Stimulated activated CD8-positive, alpha-beta memory T cell treated with anti-CD3 and anti-CD28 coated beads, Interleukin-12 subunit alpha, Interleukin-12 subunit beta, amount 100 ng/mL, for 4 hours (primary cell): ENCODE measurements around the gene MYO18B.

ENCODE experiments used
- DNase-seq: peaks from one replicate; pipeline ENCODE4 v3.0.0-alpha.2; 2020; ENCODE audit warnings: low read depth

MYO18B gene

DNA sequence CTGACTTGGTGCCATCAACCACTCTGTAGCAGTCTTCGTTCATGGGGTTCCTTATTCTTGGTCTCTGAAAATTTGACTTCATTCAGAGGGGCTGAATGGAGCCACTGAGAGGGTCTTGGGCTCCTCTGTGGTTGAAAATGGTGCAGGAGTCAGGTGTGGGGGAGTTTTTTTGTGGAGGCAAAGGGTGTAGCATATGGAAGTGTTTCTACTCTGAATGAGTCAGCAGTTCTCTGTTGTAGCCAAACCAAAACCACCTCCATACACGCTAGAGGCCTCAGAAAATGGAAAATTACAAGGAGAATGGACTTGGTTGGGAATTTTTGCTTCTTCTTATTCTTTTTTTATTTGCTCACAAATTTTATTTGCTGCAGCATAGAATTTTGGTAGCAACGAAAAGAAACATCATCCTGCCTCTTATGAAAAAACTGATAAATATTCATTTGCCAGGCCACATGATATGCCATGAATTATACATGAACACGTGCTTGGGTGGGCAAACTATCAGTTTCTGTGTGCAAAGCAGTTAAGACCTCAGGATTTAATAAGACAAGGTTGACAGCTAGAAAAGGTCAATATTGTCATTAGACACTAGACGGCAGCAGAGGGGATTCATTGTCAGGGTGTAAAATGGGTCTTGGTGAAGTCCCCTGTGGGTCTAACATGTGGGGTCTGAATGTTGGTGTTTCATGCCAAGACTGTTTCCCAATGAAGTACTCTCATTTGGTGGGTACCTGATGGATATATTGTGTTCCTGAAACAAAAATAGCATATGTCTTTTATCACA, 111.7 kb downstream of the MYO18B start:
- no peak for DNase-seq

DNA sequence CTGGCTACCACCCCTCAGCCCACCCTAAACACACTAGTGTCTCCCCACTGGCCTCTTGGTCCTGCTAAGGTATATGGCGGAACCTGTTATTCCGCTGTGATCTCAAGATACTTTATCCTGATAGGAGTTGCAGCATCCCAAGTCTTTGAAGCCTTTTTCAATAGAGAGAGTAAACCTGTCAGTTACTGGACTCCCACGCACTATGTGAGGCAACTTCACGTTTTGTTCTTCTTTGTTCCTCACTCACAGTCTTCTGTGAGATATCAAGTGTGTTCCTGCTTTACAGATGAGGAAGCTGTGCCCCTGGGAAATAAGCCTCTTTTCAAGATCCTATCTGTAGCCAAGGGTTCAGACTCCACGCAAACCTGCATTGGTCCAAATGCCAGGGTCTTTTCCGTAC, 127.8 kb downstream of the MYO18B start:
- no peak for DNase-seq

DNA sequence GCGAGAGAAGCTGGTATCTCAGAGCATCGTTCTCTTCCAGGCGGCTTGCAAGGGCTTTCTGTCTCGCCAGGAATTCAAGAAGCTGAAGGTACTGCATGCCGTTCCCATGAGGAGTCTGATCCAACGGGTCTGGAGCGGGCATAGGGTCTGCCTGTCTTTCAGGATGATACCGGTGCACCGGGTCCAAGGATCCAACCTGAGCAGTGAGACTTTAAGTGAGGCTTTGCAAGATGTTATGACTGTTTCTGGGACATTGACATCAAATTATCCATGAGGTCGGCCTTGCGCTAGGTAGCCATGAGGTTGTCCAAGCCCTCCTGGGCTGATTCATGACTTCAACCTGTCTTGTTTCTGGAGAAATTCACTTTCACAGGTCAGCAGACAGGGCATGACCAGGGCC, 132.3 kb downstream of the MYO18B start:
- no peak for DNase-seq

DNA sequence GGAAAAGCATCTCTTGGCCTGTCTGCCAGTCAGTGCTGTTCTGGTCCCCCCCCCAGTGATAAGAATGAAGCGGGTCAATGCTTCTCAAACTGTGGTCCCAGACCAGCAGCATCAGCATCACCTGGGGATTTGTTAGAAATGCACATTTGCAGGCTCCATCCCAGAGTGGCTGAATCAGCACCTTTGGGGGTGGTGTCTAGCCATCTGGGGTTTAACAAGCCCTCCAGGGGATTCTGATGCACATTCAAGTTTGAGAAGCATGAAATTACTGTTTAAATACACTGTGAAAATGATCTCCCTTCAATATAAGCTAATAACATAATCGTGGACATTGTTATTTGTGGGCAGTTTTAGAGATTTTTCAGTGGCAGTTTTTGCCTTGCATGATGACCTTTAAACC, 133.5 kb downstream of the MYO18B start:
- DNase-seq, result no peak

DNA sequence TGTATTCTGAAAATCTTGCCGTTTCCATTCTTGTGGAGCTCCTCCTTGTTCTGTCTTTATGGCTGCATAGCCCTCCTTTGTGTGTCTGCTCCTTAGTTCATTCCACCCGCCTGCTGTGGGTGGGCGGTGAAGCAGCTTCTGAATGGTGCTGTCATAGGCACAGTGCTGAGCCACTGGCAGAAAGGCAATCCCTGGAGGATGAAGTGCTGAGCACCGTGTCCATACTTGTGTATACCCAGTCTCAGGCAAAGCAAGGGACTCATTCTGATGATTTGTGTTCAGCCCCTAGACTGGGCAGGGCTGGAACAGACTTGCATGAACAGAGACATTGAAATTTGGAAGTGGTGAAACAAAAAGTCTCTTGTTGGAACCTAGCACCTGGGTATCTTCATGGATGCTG, 134.9 kb downstream of the MYO18B start:
- no peak for DNase-seq

DNA sequence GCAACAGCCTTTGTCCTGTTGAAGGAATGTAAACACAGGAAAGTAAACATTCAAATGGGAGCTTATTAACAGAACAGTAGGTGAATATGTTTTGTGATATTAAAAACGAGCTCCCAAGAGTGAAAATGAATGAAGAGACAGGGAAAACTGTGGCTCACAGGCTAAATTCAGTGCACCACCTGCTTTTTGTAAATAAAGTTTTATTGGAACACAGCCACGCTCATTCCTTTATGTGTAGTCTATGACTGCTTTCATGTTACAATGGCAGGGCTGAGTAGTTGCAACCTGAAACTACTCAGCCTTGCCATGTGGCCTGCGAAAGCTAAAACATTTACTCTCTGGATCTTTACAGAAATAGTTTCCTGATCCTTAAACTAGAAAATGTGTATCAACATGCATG, 136.9 kb downstream of the MYO18B start:
- no peak for DNase-seq

DNA sequence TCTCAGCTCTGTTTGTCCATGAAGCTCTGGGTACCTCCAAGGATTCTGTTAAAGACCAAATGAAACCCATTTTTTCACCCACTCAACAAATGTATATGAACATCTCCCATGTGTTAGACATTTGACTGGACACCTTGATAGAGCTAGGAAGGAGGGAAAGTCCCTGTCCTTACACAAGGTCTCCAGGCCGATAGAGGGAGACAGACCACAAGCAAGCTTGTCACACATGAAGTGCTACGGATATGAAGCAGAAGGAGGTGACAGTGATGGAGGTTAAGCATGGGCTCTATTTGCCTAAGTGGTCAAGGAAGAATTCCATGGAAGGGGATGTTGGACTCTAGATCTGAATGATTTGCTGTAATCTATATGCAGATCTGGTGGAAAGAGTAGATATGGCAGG, 138.5 kb downstream of the MYO18B start:
- no peak for DNase-seq

DNA sequence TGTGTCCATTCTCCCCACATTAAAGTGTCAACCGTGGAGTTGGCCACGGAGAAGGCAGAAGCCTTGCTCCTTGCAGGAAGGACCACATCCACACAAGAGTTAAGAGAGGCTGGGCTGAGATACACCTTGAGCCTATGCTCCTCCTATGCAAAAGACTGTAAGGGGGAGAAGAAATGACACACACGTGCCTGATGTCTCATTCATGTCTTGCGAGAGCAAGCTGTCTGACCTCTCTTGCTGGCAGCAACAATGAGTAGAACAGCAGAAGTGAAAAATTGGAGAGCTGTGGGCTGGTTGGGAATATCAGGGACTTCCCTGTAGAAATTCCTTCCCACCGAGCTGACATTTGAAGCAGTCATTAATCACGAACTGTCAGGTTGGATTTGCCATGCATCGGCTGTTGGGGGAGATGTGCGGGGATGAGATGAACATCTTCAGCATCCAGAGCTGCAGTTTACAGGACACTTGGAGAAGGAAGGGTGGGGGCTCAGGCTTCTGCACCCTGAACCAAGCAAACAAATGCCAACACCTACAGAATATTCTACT, 139.3 kb downstream of the MYO18B start:
- no peak for DNase-seq

DNA sequence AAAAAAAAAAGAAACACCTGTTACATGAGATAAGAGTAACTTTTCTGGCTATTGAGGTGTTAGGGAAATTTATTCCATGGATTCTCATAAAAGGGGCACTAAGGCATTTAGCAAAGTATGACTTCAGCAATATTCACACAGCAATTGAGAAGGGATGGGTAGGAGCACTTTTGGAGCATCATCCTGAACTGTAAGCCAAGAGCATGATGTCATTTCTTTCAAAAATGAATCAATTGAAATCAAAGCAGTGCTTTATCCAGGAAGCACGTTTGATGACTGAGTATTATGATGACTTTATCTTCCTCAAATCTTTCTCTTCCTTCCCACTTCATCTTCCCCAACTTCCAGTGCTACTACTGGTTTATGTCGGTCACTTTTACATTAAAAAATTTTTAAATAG, 140.4 kb downstream of the MYO18B start:
- no peak for DNase-seq

DNA sequence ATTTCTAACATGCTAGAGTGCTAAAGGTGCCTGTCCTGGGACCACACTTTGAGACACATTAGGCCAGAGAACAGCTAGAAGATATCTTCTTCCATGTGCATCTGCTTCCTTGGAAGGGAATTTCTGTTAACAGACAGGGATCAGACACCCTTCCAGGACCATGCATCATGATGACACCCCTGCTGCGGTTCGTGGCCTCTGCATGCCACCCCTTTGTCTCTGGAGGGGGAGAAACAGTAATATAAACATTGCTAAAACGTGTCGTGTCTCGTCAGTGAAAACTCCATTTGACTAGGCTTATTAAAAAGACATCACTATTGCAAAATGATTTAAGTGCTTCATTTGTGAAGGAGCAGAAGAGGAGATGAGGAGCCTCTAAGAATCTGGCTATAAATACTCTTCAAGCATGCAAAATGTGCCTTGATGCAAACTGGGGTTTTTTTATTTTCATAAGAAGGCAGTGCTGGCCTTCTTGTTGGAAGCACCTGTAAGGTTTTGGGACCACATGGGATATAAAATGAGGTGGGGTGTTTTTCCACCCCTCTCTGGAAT, 141.6 kb downstream of the MYO18B start:
- no peak for DNase-seq

DNA sequence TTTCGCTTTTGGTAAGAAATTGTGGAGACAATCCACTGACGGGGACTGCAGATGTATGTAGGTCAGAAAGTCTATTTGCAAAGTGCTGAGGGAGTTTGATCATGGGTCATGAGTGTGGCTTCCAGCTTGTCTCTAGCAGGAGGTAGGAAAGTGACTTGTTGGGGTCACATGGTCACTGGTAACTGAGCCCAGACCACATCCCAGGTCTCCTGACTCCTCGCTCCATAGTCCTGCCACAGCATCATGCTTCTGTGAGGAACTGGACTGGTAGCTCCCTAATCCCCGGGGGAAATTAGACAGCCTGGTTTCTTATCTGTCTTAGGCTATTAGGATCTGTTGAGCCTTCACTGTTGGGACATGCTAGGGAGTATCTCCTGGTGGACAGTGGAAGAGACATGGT, 142.1 kb downstream of the MYO18B start:
- no peak for DNase-seq

DNA sequence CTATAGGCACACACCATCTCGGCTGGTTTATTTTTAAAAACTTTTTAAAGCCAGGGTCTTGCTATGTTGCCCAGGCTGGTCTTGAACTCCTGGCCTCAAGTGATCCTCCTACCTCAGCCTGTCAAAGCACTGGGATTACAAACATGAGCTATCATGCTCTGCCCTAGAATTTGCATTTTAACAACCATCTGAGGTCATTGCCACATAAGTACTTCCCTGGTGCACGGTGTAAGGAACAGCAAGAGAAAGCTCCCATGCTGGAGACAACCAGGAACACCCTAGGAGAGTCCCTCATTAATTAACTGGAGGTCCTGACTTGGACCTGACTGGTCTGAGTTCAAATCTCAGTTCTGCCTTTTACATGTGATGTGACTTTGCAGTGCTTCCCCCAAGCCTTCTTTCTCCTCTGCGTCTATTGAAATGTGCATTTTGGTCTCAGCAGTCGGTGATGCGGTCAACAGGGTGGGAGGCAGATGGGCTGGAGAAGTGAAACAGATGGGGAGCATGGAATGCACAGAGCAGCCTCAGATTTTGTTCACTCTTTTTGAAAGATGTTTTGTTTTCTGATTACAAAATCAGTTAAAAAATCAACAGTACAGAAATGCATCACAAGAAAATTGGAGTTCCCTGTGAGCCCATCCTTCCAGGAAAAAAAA, 146.5 kb downstream of the MYO18B start:
- no peak for DNase-seq

DNA sequence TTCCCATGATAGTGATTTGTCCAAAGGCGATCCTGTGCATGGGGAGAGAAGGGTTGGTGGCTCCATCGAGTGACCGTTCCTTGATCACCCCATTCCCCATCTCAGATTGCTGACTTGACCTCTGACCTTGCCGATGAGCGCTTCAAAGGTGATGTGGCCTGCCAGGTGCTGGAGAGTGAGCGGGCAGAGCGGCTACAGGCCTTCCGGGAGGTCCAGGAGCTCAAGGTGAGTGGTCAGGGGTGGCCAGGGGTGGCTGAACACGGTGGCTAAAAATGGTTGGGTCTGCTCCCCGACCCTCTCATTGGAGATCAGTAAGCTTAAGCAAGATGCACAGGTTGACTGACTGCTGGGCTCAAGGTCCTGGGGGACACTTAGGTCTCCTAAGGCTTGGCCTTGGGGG, 148.7 kb downstream of the MYO18B start:
- no peak for DNase-seq

DNA sequence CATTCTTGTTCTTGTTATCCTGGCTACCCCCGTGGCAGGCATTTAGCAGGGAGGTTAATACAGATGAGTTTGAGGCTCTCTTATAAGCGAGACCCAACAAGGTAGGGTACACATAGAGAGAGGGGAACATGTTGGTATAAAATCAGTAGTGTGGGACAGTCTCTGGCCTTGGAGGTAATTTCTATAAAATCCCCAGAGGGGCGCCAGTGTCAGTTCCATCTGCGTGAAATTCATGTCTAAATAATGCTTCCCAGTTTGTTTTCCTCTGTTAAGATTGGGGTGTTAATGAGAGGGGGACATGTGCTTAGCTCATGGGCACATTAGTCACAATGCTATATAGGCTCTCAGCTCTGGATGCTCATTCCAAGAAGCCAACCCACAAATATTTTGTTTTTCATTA, 150.7 kb downstream of the MYO18B start:
- DNase-seq, result no peak

DNA sequence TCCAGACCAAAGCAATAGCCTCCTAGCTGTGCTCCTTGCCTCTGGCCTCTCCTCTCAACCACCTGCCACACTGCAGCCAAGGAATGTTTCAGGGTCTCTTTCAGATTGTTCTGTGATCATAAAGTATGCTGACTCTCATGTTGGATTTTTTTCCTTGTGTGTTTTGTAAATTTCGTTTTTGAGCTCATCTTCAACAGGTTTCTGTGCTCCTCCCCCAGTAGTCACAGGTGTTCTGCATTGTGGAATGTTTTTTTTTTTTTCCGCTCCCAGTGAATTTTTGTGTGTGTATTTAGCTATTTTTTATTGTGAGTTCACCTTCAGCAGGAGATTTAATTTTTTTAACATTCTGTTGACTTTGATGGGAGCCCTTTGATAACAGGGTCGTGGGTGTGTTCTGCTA, 153.7 kb downstream of the MYO18B start:
- DNase-seq, result no peak

DNA sequence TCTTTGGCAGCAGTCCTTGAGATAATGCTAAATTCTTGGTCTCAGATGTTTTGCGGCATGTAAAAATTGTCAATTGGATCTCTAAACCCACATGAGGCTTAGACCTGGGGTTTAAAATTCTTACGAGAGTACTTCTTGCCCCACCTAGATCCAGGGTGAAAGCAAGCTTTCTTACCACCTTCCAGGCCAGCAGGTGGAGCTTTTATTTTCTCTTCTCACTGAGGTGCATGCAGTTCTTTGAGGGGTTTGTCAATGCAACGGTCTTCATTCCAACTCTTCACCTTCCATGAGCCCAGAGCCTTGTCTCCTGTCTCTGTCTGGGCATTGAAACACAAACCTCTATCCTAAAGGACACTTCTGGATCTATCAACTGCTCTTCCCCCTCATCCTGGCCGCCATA, 154.1 kb downstream of the MYO18B start:
- no peak for DNase-seq

DNA sequence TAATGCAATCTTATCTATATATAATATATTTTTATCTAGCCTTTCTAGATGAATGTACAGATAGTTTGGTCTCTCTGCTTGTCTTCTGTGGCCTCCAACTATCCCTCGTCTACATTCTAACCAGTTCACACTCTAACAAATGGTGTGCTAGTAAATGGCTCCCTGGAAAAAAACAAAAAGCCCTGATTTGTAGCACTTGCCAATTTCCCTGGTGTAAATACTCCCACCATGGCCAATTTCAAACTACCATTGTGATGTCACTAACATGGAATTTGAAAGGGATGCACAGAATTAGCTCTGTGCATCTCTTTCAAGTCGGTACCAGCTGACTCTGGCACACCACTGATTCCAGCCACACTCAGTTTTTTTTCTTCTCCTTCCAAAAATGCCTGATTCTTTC, 154.6 kb downstream of the MYO18B start:
- no peak for DNase-seq

DNA sequence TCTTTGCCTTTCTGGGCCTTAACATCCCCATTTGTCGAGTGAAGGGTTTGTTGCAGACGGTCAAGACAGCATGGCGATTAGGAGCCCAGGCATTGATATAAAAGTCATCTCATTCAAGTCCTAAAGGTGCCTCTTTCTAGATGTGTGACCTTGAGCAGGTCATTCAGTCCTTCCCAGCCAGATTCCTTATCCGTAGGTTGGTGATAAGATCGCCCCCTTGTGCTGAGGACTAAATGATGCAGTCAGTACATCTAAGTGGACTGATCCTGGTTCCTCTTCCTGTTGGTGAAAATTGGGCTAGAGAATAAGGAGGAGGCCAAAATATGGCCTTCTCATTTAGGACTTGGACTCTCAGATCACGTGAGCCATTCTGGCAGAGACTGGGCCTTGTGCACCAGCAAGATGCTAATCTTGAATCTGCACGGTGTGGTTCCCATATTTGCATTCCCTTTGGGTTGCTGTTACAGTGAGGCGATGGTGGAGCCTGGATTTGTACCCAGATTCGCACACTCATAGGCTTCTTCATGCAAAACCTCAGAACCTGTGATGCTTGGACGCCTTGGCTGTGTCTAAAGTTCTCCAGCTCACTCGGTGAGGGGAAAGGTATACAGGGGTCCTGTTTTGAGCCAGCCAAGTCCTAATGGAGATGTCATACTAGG, 156.8 kb downstream of the MYO18B start:
- no peak for DNase-seq

DNA sequence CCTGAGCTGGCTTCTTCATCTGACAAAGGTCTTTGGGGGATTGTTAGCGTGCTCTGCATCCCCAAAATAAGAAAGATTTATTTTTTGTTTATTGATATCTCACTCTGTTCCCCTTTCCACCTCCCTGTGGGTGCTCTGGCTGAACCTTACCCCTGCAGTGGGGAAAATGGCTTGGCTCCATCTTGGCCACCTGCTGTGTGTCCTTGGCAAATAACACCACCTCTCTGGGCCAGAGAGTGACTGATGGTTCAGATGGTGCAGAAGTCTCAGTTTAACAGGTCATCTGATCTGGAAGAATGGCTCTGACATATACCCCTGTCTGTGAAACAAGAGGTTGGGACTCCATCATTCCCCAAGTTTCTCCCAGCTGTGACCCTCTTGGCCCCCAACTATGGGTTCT, 157.6 kb downstream of the MYO18B start:
- DNase-seq, result no peak

DNA sequence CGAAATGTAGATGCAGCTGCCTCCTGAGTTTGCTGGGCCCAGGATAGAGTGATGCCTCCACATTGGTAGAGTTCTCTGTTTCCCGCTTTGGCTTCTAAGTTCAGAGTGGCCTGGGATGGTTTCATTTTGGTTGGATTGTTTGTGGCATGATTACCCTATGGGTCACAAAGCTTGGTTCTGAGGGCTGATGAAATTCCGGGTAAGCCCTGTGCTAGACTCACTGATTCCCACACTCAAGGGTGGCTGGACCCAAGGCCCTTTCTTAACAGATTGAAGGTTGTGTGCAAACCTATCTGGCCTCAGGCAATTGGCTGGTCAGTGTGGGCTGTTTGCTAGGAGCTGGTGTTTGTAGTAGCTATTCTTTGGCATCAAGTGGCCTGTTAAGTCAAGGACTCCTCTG, 158.4 kb downstream of the MYO18B start:
- DNase-seq, result no peak

DNA sequence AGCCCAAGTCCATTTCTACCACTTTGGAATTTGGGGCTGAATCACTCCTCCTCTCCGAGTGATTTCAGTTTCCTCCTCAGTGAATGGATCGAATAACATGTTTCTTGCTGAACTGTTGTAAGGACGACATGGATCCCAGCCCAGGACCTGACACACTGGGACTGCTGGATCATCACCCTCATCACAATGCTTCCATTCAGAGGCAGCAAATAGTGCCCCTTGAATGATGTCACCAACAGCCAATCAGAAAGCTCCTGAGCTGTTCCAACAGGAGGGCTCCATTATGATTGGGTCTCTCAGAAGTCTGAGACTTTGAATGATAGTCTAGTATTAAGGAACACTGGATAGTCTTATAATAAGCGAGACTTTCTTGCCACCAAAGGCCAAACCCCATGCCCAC, 158.9 kb downstream of the MYO18B start:
- no peak for DNase-seq

DNA sequence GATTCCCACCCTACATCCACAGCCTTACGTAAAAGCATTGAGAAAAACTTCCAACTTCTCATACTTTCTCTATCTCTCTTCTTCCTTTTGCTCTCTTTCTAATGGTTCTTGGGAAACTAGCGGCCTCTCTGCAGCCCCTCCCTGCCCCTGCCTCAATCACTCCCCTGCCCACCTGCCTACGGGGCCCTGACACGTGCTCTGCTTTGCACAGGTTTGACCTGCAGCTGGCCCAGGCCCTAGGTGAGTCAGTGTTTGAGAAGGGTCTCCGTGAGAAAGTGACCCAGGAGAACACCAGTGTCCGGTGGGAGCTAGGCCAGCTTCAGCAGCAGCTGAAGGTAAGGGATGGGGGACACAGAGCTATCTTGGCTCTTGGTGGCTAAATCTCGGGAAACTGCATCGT, 160.4 kb downstream of the MYO18B start:
- DNase-seq, result no peak

DNA sequence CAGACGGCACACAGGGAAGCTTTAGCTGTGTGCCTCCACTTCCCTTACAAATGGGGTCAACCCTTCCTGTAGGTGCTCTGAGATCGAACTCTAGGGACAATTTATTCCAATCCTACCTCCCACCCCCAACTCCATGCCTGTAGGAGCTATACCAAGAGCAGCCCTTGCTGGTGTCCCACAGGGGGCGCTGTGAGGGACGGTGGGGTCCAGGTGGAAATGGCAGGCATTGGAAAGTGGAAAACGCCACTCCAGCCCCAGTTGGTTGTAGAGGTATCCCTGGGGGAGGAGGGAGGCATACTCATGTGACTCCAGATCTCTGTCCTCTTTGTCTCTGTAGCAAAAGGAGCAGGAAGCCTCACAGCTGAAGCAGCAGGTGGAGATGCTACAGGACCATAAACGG, 161.3 kb downstream of the MYO18B start:
- DNase-seq, result no peak
